ENCODE measurements around the gene RNMT. TPM values are rescaled to one million over a fixed set of nuclear protein-coding genes. Genes with fewer than 3 reads are reported as not detected.
"Not testable (repeated sequence)": the region's sequence is repeated elsewhere in the genome, so short reads cannot be mapped to it uniquely, and the experiment has no call there.

RNMT gene
- total RNA-seq = 10 to 100 TPM; 10.9 to 15.2 (median 13.0) TPM

GRCh38 chr18:13726232-13726971 lies at the start of gene RNMT, which contains the start of gene FAM210A:
Gene RNMT (plus strand): TSS chr18:13726673. CDS start chr18:13731518, 4,845 bp downstream.
Gene FAM210A (minus strand): TSS chr18:13726558. CDS start chr18:13682077, 44,481 bp downstream.
- Histone ChIP-seq H3K4me1 (peaks cover 14 to 29% (median 22%) of the 10 kb centered on the region in 4 donors), H3K9me3 (no peaks in the 10 kb centered on the region), H3K36me3 (no peaks in the 10 kb centered on the region), H3K4me3 (peak within 1 kb of the TSS; percentile 41 to 92 (median 71)), H3K27ac (peak within 1 kb of the TSS; percentile 90 to 94 (median 92)), H3K27me3 (no peaks in the 10 kb centered on the region)
- DNase-seq = peak; percentile 97
- 1% methylated on average over 61 of the region's 76 CpGs; no CpG with 5 or more reads in 1 of the 2 donors for WGBS, 2 donors (ENCODE audit: low coverage in 1 of 2)
- intact Hi-C loops (cut with DNase I; ENCODE audit: low total_unique reads) = loop anchor here (10.0 kb wide), 1 partner anchor 842 kb away; the partner anchor contains the start of gene PTPN2
- TF ChIP-seq CTCF (IDR thresholded peaks at IDR 0.05) (peak in 1 of 5 experiments; percentile 35), POLR2A (IDR thresholded peaks at IDR 0.05) (peak; percentile 84), EP300 (IDR thresholded peaks at IDR 0.05; ENCODE audit: low read depth) (peak; percentile 13), POLR2AphosphoS5 (IDR thresholded peaks at IDR 0.05) (peak; percentile 93 to 95 (median 95))
- in situ Hi-C loops (cut with MboI; ENCODE audit: low pct_ligation_motif_present in 1 of 4, low pct_unique_long_range_greater_than_20kb in 1 of 4, low sequenced_read_pairs in 3 of 4) = no loop called here

DNA sequence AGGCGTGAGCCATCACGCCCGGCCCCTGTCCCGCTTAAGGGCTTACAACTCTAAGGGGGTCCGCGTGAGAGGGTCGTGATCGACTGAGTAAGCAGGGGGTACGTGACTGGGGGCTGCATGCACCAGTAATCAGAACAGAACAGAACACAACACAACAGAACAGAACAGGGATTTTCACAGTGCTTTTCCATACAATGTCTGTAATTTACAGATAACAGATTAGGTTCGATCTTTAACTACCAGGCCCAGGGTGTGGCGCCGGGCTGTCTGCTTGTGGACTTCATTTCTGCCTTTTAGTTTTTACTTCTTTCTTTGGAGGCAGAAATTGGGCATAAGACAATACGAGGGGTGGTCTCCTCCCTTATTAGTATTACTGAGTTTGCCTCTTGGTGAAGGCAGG lies 49.1 kb upstream of the RNMT start:
- H3K27me3 ChIP-seq; intact Hi-C loops (cut with DNase I; ENCODE audit: low total_unique reads); H3K9me3 ChIP-seq; H3K27ac ChIP-seq; DNase-seq; H3K36me3 ChIP-seq; H3K4me3 ChIP-seq; in situ Hi-C loops (cut with MboI; ENCODE audit: low pct_ligation_motif_present in 1 of 4, low pct_unique_long_range_greater_than_20kb in 1 of 4, low sequenced_read_pairs in 3 of 4): not testable (repeated sequence)
- peaks cover 0 to 13% (median 2%) of the 10 kb centered on the region in 4 donors for H3K4me1 ChIP-seq
- WGBS, 2 donors (ENCODE audit: low coverage in 1 of 2) = 94 to 95% methylated on average over 13 of the region's 13 CpGs

GRCh38 chr18:13680612-13681011 lies 45.9 kb upstream of the RNMT start:
- Histone ChIP-seq H3K9me3 (no peaks in the 10 kb centered on the region), H3K4me3 (no peak overlapping the region), H3K36me3 (no peaks in the 10 kb centered on the region), H3K4me1 (peaks cover 0 to 13% (median 2%) of the 10 kb centered on the region in 4 donors), H3K27ac (no peak overlapping the region), H3K27me3 (no peaks in the 10 kb centered on the region)
- TF ChIP-seq POLR2AphosphoS5 (IDR thresholded peaks at IDR 0.05) (no peak), EP300 (IDR thresholded peaks at IDR 0.05; ENCODE audit: low read depth) (no peak), CTCF (IDR thresholded peaks at IDR 0.05) (peak; percentile 37 to 46 (median 42))
- intact Hi-C loops (cut with DNase I; ENCODE audit: low total_unique reads) = no loop called here
- no peak for DNase-seq
- in situ Hi-C loops (cut with MboI; ENCODE audit: low pct_ligation_motif_present in 1 of 4, low pct_unique_long_range_greater_than_20kb in 1 of 4, low sequenced_read_pairs in 3 of 4) = no loop called here
- 67 to 72% methylated on average over 5 of the region's 5 CpGs for WGBS, 2 donors (ENCODE audit: low coverage in 1 of 2)

GRCh38 chr18:13681701-13682100 lies 44.8 kb upstream of the RNMT start:
- 91 to 95% methylated on average over 3 to 6 of the region's 6 CpGs for WGBS, 2 donors (ENCODE audit: low coverage in 1 of 2)

More at GRCh38 chr18:13681701-13682100, 44.8 kb upstream of the RNMT start:
- Histone ChIP-seq H3K4me1 (peaks cover 0 to 8% (median 0%) of the 10 kb centered on the region in 4 donors), H3K27me3 (no peaks in the 10 kb centered on the region), H3K36me3 (no peaks in the 10 kb centered on the region), H3K27ac (no peak overlapping the region), H3K9me3 (no peaks in the 10 kb centered on the region), H3K4me3 (no peak overlapping the region)
- DNase-seq = no peak
- intact Hi-C loops (cut with DNase I; ENCODE audit: low total_unique reads) (no loop called here), in situ Hi-C loops (cut with MboI; ENCODE audit: low pct_ligation_motif_present in 1 of 4, low pct_unique_long_range_greater_than_20kb in 1 of 4, low sequenced_read_pairs in 3 of 4) (no loop called here)
- TF ChIP-seq EP300 (IDR thresholded peaks at IDR 0.05; ENCODE audit: low read depth) = no peak
- no peak for TF ChIP-seq CTCF (IDR thresholded peaks at IDR 0.05)
- TF ChIP-seq POLR2A (IDR thresholded peaks at IDR 0.05) = no peak
- no peak for TF ChIP-seq POLR2AphosphoS5 (IDR thresholded peaks at IDR 0.05)

All from transverse colon (tissue), 4 donors.